BLaER1 (cell line): ENCODE measurements around the gene VAMP5.

Source experiments
- H3K27ac ChIP-seq: shearing (Covaris generic); formaldehyde crosslinking; 2 replicates; pipeline ENCODE4 v1.8.1; 2022
- H3K27me3 ChIP-seq: shearing (Covaris generic); formaldehyde crosslinking; 2 replicates; pipeline ENCODE4 v1.8.1; 2022
- H3K36me3 ChIP-seq: shearing (Covaris generic); formaldehyde crosslinking; 2 replicates; pipeline ENCODE4 v1.8.1; 2022
- H3K4me1 ChIP-seq: shearing (Covaris generic); formaldehyde crosslinking; 2 replicates; pipeline ENCODE4 v1.8.1; 2022
- H3K4me2 ChIP-seq: shearing (Covaris generic); formaldehyde crosslinking; 2 replicates; pipeline ENCODE4 v1.8.1; 2022
- H3K4me3 ChIP-seq: shearing (Covaris generic); formaldehyde crosslinking; 2 replicates; pipeline ENCODE4 v1.8.1; 2022
- H3K9ac ChIP-seq: shearing (Covaris generic); formaldehyde crosslinking; 2 replicates; pipeline ENCODE4 v1.8.1; 2022
- H3K9me3 ChIP-seq: shearing (Covaris generic); formaldehyde crosslinking; 2 replicates; pipeline ENCODE4 v1.8.1; 2022
- H4K20me1 ChIP-seq: shearing (Covaris generic); formaldehyde crosslinking; 2 replicates; pipeline ENCODE4 v1.8.1; 2022
- Cebpa-rat ChIP-seq: shearing (Covaris generic); IDR thresholded peaks from 2 replicates; pipeline ENCODE4 v1.8.1; 2022

Gene VAMP5

GRCh38 chr2:85619617-85620016 lies 35.4 kb downstream of the VAMP5 start:
- no peak overlapping the region for H3K27ac ChIP-seq
- no peak overlapping the region for H3K4me2 ChIP-seq
- no peaks in the 10 kb centered on the region for H3K9me3 ChIP-seq
- peaks cover 21% of the 10 kb centered on the region for H3K4me1 ChIP-seq
- H3K36me3 ChIP-seq = peaks cover 74% of the 10 kb centered on the region
- H4K20me1 ChIP-seq = peaks cover 78% of the 10 kb centered on the region
- no peak overlapping the region for H3K9ac ChIP-seq
- H3K4me3 ChIP-seq = no peak overlapping the region
- TF ChIP-seq Cebpa-rat = no peak
- H3K27me3 ChIP-seq = no peaks in the 10 kb centered on the region

- H3K4me3 ChIP-seq = no peak overlapping the region
- no peak for TF ChIP-seq Cebpa-rat
- H3K4me1 ChIP-seq = peaks cover 15% of the 10 kb centered on the region
- no peak overlapping the region for H3K4me2 ChIP-seq
- H3K27me3 ChIP-seq = no peaks in the 10 kb centered on the region
- peaks cover 91% of the 10 kb centered on the region for H3K36me3 ChIP-seq
- no peaks in the 10 kb centered on the region for H3K9me3 ChIP-seq
- H4K20me1 ChIP-seq = peaks cover 79% of the 10 kb centered on the region
- H3K27ac ChIP-seq = no peak overlapping the region
- H3K9ac ChIP-seq = no peak overlapping the region
Measured at GRCh38 chr2:85621338-85621737, 37.1 kb downstream of the VAMP5 start.

- Histone ChIP-seq H3K4me1 (no peaks in the 10 kb centered on the region), H3K36me3 (peaks cover 99% of the 10 kb centered on the region), H3K9ac (no peak overlapping the region), H3K27ac (no peak overlapping the region), H4K20me1 (peaks cover 72% of the 10 kb centered on the region), H3K27me3 (no peaks in the 10 kb centered on the region), H3K4me3 (no peak overlapping the region), H3K4me2 (no peak overlapping the region), H3K9me3 (no peaks in the 10 kb centered on the region)
- no peak for TF ChIP-seq Cebpa-rat
Measured at GRCh38 chr2:85623991-85624390, 39.8 kb downstream of the VAMP5 start.

GRCh38 chr2:85628658-85629057 lies 44.4 kb downstream of the VAMP5 start:
- Histone ChIP-seq H3K9ac (no peak overlapping the region), H3K36me3 (peaks cover 100% of the 10 kb centered on the region), H3K4me1 (no peaks in the 10 kb centered on the region), H3K4me2 (no peak overlapping the region), H3K9me3 (no peaks in the 10 kb centered on the region), H3K27ac (no peak overlapping the region), H3K27me3 (no peaks in the 10 kb centered on the region), H4K20me1 (peaks cover 47% of the 10 kb centered on the region), H3K4me3 (no peak overlapping the region)
- TF ChIP-seq Cebpa-rat = no peak

GRCh38 chr2:85631316-85631715 lies 47.1 kb downstream of the VAMP5 start:
- Histone ChIP-seq H4K20me1 (peaks cover 60% of the 10 kb centered on the region), H3K4me1 (no peaks in the 10 kb centered on the region), H3K9me3 (no peaks in the 10 kb centered on the region), H3K4me3 (no peak overlapping the region), H3K9ac (no peak overlapping the region), H3K27ac (no peak overlapping the region), H3K27me3 (no peaks in the 10 kb centered on the region), H3K36me3 (peaks cover 100% of the 10 kb centered on the region), H3K4me2 (no peak overlapping the region)
- TF ChIP-seq Cebpa-rat = no peak

- H3K9me3 ChIP-seq = no peaks in the 10 kb centered on the region
- H3K27ac ChIP-seq = no peak overlapping the region
- peaks cover 59% of the 10 kb centered on the region for H4K20me1 ChIP-seq
- no peak for TF ChIP-seq Cebpa-rat
- peaks cover 100% of the 10 kb centered on the region for H3K36me3 ChIP-seq
- H3K9ac ChIP-seq = no peak overlapping the region
- H3K4me3 ChIP-seq = no peak overlapping the region
- no peak overlapping the region for H3K4me2 ChIP-seq
- H3K4me1 ChIP-seq = no peaks in the 10 kb centered on the region
- no peaks in the 10 kb centered on the region for H3K27me3 ChIP-seq
Measured at GRCh38 chr2:85635011-85635410, 50.8 kb downstream of the VAMP5 start.

GRCh38 chr2:85635636-85636035 lies 51.4 kb downstream of the VAMP5 start:
- Histone ChIP-seq H4K20me1 (peaks cover 52% of the 10 kb centered on the region), H3K4me2 (no peak overlapping the region), H3K36me3 (peaks cover 100% of the 10 kb centered on the region), H3K9ac (no peak overlapping the region), H3K4me3 (no peak overlapping the region), H3K9me3 (no peaks in the 10 kb centered on the region), H3K27me3 (no peaks in the 10 kb centered on the region), H3K27ac (no peak overlapping the region), H3K4me1 (no peaks in the 10 kb centered on the region)
- TF ChIP-seq Cebpa-rat = no peak

GRCh38 chr2:85642725-85643124 lies 58.5 kb downstream of the VAMP5 start:
- no peak overlapping the region for H3K27ac ChIP-seq

More at GRCh38 chr2:85642725-85643124, 58.5 kb downstream of the VAMP5 start:
- Histone ChIP-seq H4K20me1 (peaks cover 52% of the 10 kb centered on the region), H3K36me3 (peaks cover 100% of the 10 kb centered on the region), H3K9ac (no peak overlapping the region), H3K27me3 (no peaks in the 10 kb centered on the region), H3K4me1 (peaks cover 10% of the 10 kb centered on the region), H3K4me2 (no peak overlapping the region), H3K4me3 (no peak overlapping the region), H3K9me3 (no peaks in the 10 kb centered on the region)
- no peak for TF ChIP-seq Cebpa-rat
